ENCODE results near the gene HEXIM1. TPM values are rescaled to one million over a fixed set of nuclear protein-coding genes. Genes with fewer than 3 reads are reported as not detected.

The HEXIM1 gene
- total RNA-seq, 1 experiment from 2014 or later, result 29.6 TPM

DNA sequence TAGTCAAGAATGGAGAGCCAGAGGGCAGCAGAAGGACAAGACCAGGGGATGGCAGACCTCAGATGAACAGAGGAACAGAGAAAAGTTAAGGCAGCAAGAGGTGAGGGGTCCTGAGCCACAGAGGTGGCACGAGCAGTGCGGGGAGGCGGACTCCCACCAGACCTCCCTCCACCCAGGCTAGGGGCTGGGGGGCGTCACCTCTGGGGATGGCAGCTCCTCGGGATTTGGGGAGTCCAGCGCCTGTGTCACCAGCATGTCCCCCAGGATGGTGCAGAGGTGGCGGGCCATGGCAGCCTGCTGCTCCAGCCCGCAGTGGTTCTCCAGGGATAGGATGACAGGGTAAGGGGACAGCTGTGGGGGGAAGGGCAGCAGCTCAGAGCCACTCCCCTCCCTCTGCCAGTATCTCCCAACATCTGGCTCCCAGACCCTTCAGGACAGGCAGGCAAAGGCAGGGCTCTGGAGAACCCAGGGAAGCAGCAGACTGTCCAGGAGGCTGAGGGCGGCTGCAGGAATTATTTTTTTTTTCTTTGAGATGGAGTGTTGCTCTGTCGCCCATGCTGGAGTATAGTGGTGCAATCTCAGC is 31.8 kb upstream of the HEXIM1 start (continued):
- no peak for TF ChIP-seq AFF4 (CRISPR knock-in tag; IDR thresholded peaks at IDR 0.05; ENCODE audit: borderline replicate concordance)
- no peak for TF ChIP-seq HMGXB4 (CRISPR knock-in tag; IDR thresholded peaks at IDR 0.05)
- no peak for TF ChIP-seq CDX4 (CRISPR knock-in tag; IDR thresholded peaks at IDR 0.05; ENCODE audit: borderline replicate concordance)
- TF ChIP-seq GRHL2 (CRISPR knock-in tag; IDR thresholded peaks at IDR 0.05; ENCODE audit: insufficient replicate concordance, severe bottlenecking), result no peak
- TF ChIP-seq, protein P1, sequence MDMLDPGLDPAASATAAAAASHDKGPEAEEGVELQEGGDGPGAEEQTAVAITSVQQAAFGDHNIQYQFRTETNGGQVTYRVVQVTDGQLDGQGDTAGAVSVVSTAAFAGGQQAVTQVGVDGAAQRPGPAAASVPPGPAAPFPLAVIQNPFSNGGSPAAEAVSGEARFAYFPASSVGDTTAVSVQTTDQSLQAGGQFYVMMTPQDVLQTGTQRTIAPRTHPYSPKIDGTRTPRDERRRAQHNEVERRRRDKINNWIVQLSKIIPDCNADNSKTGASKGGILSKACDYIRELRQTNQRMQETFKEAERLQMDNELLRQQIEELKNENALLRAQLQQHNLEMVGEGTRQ (CRISPR knock-in tag; IDR thresholded peaks at IDR 0.05), result no peak
- TF ChIP-seq, protein P2, sequence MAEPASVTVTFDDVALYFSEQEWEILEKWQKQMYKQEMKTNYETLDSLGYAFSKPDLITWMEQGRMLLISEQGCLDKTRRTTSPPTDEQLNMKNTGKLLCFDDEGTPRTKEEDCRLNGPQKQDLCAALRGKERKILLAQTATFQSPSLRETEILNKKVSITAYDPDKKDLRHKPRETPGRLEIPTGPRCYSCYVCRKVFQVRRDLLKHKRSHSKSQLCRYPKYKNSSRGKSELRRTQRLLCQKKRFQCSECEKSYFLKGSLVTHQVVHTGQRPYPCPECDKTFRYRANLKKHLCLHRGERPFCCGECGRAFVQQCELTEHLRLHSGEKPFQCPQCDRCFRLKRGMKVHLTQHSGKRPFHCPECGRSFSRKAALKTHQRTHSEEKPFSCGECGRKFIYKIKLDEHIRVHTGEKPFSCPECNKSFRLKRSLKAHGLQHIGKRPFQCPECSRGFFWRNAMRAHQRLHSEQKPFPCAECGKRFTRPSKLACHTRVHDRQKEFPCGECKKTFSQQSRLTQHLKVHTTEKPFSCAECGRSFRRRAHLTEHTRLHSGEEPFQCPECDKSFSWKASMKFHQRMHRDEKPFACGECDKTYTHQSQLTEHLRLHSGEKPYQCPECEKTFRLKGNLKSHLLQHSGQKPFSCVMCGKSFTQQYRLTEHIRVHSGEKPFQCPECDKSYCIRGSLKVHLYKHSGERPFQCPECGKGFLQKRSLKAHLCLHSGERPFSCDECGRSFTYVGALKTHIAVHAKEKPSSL (CRISPR knock-in tag; conservative IDR thresholded peaks at IDR 0.05), result no peak
- no peak for TF ChIP-seq FOXK1 (CRISPR knock-in tag; IDR thresholded peaks at IDR 0.05)

- peaks cover 14% of the 10 kb centered on the region for H3K4me1 Mint-ChIP-seq
- POLR2A ChIA-PET, result no interaction called here
- no peaks in the 10 kb centered on the region for H3K36me3 Mint-ChIP-seq
- ATAC-seq (no peak), DNase-seq (ENCODE audit: low spot score) (no peak)
- no peaks in the 10 kb centered on the region for H3K9me3 Mint-ChIP-seq
- H3K27me3 Mint-ChIP-seq (ENCODE audit: low read depth), result no peaks in the 10 kb centered on the region
- CTCF ChIA-PET, result interaction anchor here (0.6 to 1.0 kb wide), 4 partner anchors 18 to 206 kb away, joined by 3 to 7 read pairs (median 5); partner anchors contain the start of gene ACBD4
- H3K4me3 Mint-ChIP-seq, result no peak overlapping the region
- TF ChIP-seq NFYB (CRISPR knock-in tag; conservative IDR thresholded peaks at IDR 0.05; ENCODE audit: low read depth) (no peak), ELF4 (CRISPR knock-in tag; IDR thresholded peaks at IDR 0.05; ENCODE audit: low read depth) (no peak), ZNF121 (CRISPR knock-in tag; IDR thresholded peaks at IDR 0.05) (no peak), NFE2L1 (CRISPR knock-in tag; IDR thresholded peaks at IDR 0.05) (no peak), IRF2 (CRISPR knock-in tag; IDR thresholded peaks at IDR 0.05; ENCODE audit: borderline replicate concordance, low read depth) (no peak), CREB1 (CRISPR knock-in tag; IDR thresholded peaks at IDR 0.05) (no peak), ZNF671 (CRISPR knock-in tag; IDR thresholded peaks at IDR 0.05) (no peak), FOXP1 (CRISPR knock-in tag; IDR thresholded peaks at IDR 0.05; ENCODE audit: borderline replicate concordance) (no peak), NR3C1 (CRISPR knock-in tag; conservative IDR thresholded peaks at IDR 0.05; ENCODE audit: low read depth) (no peak), CBFB (CRISPR knock-in tag; IDR thresholded peaks at IDR 0.05; ENCODE audit: low read depth) (no peak), MYBL2 (CRISPR knock-in tag; IDR thresholded peaks at IDR 0.05) (no peak)
- TF ChIP-seq, protein P1 (CRISPR knock-in tag; IDR thresholded peaks at IDR 0.05), result no peak
- TF ChIP-seq, protein P3, sequence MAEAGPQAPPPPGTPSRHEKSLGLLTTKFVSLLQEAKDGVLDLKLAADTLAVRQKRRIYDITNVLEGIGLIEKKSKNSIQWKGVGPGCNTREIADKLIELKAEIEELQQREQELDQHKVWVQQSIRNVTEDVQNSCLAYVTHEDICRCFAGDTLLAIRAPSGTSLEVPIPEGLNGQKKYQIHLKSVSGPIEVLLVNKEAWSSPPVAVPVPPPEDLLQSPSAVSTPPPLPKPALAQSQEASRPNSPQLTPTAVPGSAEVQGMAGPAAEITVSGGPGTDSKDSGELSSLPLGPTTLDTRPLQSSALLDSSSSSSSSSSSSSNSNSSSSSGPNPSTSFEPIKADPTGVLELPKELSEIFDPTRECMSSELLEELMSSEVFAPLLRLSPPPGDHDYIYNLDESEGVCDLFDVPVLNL (CRISPR knock-in tag; IDR thresholded peaks at IDR 0.05; ENCODE audit: borderline replicate concordance, low read depth), result no peak
- no peak overlapping the region for H3K27ac Mint-ChIP-seq
These were observed 30.9 kb upstream of the HEXIM1 start for GRCh38 chr17:45117334-45117733.
